Ishikawa (cell line): ENCODE data around the gene ADK.

Experiments used
- CEBPB ChIP-seq: IDR thresholded peaks from 2 replicates; pipeline ENCODE4 v1.6.1; 2012
- EGR1 ChIP-seq: IDR thresholded peaks from 2 replicates; pipeline ENCODE4 v1.6.1; 2012
- EP300 ChIP-seq: IDR thresholded peaks from 2 replicates; pipeline ENCODE4 v1.6.1; 2012; ENCODE audit warnings: borderline replicate concordance
- MAX ChIP-seq: IDR thresholded peaks from 2 replicates; pipeline ENCODE4 v1.6.1; 2012
- RAD21 ChIP-seq: IDR thresholded peaks from 2 replicates; pipeline ENCODE4 v1.6.1; 2012; ENCODE audit warnings: low read depth
- REST ChIP-seq: IDR thresholded peaks from 2 replicates; pipeline ENCODE4 v1.6.1; 2012; ENCODE audit warnings: low read depth, mild to moderate bottlenecking
- USF1 ChIP-seq: IDR thresholded peaks from 2 replicates; pipeline ENCODE4 v1.6.1; 2012

GRCh38 chr10:74365109-74365508 lies 214.1 kb downstream of the ADK start:
- TF ChIP-seq MAX, result no peak
- TF ChIP-seq RAD21, result no peak
- TF ChIP-seq EGR1, result no peak
- no peak for TF ChIP-seq REST
- no peak for TF ChIP-seq EP300
- no peak for TF ChIP-seq USF1
- TF ChIP-seq CEBPB, result no peak
